PC-9 (cell line): ENCODE results near the gene HCFC2. TPM values are rescaled to one million over a fixed set of nuclear protein-coding genes. Genes with fewer than 3 reads are reported as not detected.

Source experiments
- BruUV-seq: library from RNA; stranded (reverse); fragments of 400-500 nt; replicated peaks from 2 replicates; lab custom pipeline; 2021; lab: Mats Ljungman, UMichigan
- CTCF ChIA-PET: fragments of 300-600 bp; sonication (Branson Sonifier 250); formaldehyde crosslinking; loops from one replicate; lab custom pipeline; 2022; ENCODE audit warnings: antibody characterized with exemption; lab: Charles Lee
- POLR2A ChIA-PET: fragments of 300-600 bp; sonication (Branson Sonifier 250); formaldehyde crosslinking; loops from one replicate; lab custom pipeline; 2022; ENCODE audit warnings: antibody characterized with exemption; ENCODE audit not compliant: unreplicated experiment; lab: Charles Lee
- DNase-seq, 2 experiments: peaks; one replicate each; pipeline versions ENCODE4 v3.0.0 to v3.0.0-alpha.2; 2015 to 2022; ENCODE audit warnings: mixed read lengths in 1 of 2
- H2AFZ ChIP-seq: fragments of 200-600 bp; sonication (generic); 2 replicates; pipeline ENCODE4 v1.8.1; 2017; ENCODE audit warnings: antibody characterized with exemption
- H3F3A ChIP-seq: fragments of 200-600 bp; sonication (generic); 2 replicates; pipeline ENCODE4 v1.8.1; 2017; ENCODE audit warnings: antibody characterized with exemption, mild to moderate bottlenecking, low read depth; ENCODE audit not compliant: insufficient read depth
- H3K27ac ChIP-seq: fragments of 200-600 bp; sonication (generic); 2 replicates; pipeline ENCODE4 v1.6.1; 2016; ENCODE audit warnings: mixed run types
- H3K27me3 ChIP-seq: fragments of 200-600 bp; sonication (generic); 2 replicates; pipeline ENCODE4 v1.6.1; 2016; ENCODE audit warnings: low read depth, mixed run types; ENCODE audit not compliant: insufficient read depth
- H3K36me3 ChIP-seq: fragments of 200-600 bp; sonication (generic); 2 replicates; pipeline ENCODE4 v1.6.1; 2016; ENCODE audit warnings: low read depth, mixed run types
- H3K4me1 ChIP-seq: fragments of 200-600 bp; sonication (generic); replicated peaks from 2 replicates; pipeline ENCODE4 v1.6.1; 2016; ENCODE audit warnings: mixed run types; ENCODE audit not compliant: insufficient read depth
- H3K4me2 ChIP-seq: fragments of 200-600 bp; sonication (generic); 2 replicates; pipeline ENCODE4 v1.6.1; 2017; ENCODE audit warnings: mixed run types
- H3K4me3 ChIP-seq: fragments of 200-600 bp; sonication (generic); 2 replicates; pipeline ENCODE4 v1.6.1; 2016; ENCODE audit warnings: mixed run types
- H3K79me2 ChIP-seq: fragments of 200-600 bp; sonication (generic); 2 replicates; pipeline ENCODE4 v1.6.1; 2017; ENCODE audit warnings: low read depth, mixed run types
- H3K9me2 ChIP-seq: fragments of 200-600 bp; sonication (generic); 2 replicates; pipeline ENCODE4 v1.8.1; 2017; ENCODE audit warnings: mild to moderate bottlenecking; ENCODE audit not compliant: insufficient read depth
- H3K9me3 ChIP-seq: fragments of 200-600 bp; sonication (generic); 2 replicates; pipeline ENCODE4 v1.8.1; 2016; ENCODE audit warnings: low read depth; ENCODE audit not compliant: insufficient read depth
- H4K20me1 ChIP-seq: fragments of 200-600 bp; sonication (generic); 2 replicates; pipeline ENCODE4 v1.8.1; 2017; ENCODE audit not compliant: insufficient read depth
- EZH2 ChIP-seq: fragments of 200-600 bp; sonication (generic); IDR thresholded peaks from 2 replicates; pipeline ENCODE4 v1.8.0; 2017; ENCODE audit warnings: antibody characterized with exemption, low read depth
- intact Hi-C: fragments of 100-400 bp; cut with micrococcal nuclease; formaldehyde crosslinking; loops from one replicate; pipeline ENCODE4 v1.10.0; 2022; ENCODE audit not compliant: unreplicated experiment
- total RNA-seq: library from RNA; stranded (reverse); gene quantifications from 2 replicates; pipeline ENCODE4 v1.2.3, GENCODE V29; 2021
- TF ChIP-seq, protein P1 (sequence below): fragments of 200-600 bp; sonication (generic); conservative IDR thresholded peaks from 2 replicates; pipeline ENCODE4 v1.6.1; 2017; ENCODE audit warnings: mixed run types, antibody characterized with exemption, mild to moderate bottlenecking, moderate library complexity

The HCFC2 gene
- total RNA-seq, 1 experiment from 2014 or later = 2.4 TPM

DNA sequence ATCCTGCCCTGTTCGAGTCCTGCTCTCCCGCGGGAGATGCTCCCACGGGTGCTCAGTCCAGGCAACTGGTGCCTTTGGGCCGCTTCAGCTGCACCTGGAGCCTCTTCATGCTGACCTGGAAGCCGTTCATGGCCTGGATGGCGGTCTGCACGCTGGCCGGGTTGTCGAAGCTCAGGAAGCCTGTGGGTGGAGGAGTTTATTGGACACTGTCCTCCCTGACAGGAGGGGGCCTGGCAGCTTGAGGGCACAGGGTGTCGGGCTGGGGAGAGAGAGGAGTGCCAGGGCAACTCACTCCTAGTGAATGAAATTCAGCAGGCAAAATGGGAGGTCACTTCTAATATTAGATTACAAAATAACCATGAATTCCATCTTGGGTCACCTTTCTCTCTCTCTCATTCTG is 83.0 kb downstream of the HCFC2 start:
- POLR2A ChIA-PET = no interaction called here

DNA sequence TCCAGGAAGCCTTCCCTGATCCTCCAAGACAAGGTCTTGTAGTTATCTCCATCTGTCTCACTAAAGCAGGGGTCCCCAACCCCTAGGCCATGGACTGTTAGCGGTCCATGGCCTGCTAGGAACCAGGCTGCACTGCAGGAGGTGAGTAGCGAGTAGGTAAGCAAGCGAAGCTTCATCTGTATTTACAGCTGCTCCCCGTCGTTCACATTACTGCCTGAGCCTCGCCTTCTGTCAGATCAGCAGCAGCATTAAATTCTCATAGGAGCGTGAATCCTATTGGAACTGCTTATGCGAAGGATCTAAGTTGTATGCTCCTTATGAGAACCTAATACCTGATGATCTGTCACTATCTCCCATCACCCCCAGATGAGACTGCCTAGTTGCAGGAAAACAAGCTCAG is 86.1 kb downstream of the HCFC2 start:
- intact Hi-C loops = no loop called here
- Histone ChIP-seq H3K36me3 (no peaks in the 10 kb centered on the region), H3K27me3 (no peaks in the 10 kb centered on the region), H4K20me1 (no peaks in the 10 kb centered on the region), H2AFZ (no peak overlapping the region), H3K4me2 (no peak overlapping the region), H3K9me2 (no peaks in the 10 kb centered on the region), H3K4me3 (no peak overlapping the region), H3K79me2 (no peaks in the 10 kb centered on the region), H3K4me1 (peaks cover 13% of the 10 kb centered on the region), H3K27ac (no peak overlapping the region), H3K9me3 (peaks cover 5% of the 10 kb centered on the region), H3F3A (peaks cover 6% of the 10 kb centered on the region; the same call in 1 of the 2 replicates)
- ChIA-PET CTCF (no interaction called here), POLR2A (no interaction called here)
- no peak for DNase-seq
- TF ChIP-seq EZH2 = no peak
- TF ChIP-seq, protein P1, sequence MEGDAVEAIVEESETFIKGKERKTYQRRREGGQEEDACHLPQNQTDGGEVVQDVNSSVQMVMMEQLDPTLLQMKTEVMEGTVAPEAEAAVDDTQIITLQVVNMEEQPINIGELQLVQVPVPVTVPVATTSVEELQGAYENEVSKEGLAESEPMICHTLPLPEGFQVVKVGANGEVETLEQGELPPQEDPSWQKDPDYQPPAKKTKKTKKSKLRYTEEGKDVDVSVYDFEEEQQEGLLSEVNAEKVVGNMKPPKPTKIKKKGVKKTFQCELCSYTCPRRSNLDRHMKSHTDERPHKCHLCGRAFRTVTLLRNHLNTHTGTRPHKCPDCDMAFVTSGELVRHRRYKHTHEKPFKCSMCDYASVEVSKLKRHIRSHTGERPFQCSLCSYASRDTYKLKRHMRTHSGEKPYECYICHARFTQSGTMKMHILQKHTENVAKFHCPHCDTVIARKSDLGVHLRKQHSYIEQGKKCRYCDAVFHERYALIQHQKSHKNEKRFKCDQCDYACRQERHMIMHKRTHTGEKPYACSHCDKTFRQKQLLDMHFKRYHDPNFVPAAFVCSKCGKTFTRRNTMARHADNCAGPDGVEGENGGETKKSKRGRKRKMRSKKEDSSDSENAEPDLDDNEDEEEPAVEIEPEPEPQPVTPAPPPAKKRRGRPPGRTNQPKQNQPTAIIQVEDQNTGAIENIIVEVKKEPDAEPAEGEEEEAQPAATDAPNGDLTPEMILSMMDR = no peak
- no TSS peak for BruUV-seq

More for the DNA sequence above, 83.0 kb downstream of the HCFC2 start:
- CTCF ChIA-PET = no interaction called here
- Histone ChIP-seq H4K20me1 (no peaks in the 10 kb centered on the region), H3K36me3 (no peaks in the 10 kb centered on the region), H3K4me2 (no peak overlapping the region), H3F3A (no peaks in the 10 kb centered on the region), H3K9me2 (no peaks in the 10 kb centered on the region), H3K4me1 (no peaks in the 10 kb centered on the region), H3K27me3 (no peaks in the 10 kb centered on the region), H2AFZ (no peak overlapping the region), H3K9me3 (peaks cover 7% of the 10 kb centered on the region), H3K79me2 (no peaks in the 10 kb centered on the region), H3K27ac (no peak overlapping the region), H3K4me3 (no peak overlapping the region)
- intact Hi-C loops = no loop called here
- TF ChIP-seq EZH2 = no peak
- TF ChIP-seq, protein P1 = no peak
- no peak for DNase-seq
- BruUV-seq = no TSS peak

DNA sequence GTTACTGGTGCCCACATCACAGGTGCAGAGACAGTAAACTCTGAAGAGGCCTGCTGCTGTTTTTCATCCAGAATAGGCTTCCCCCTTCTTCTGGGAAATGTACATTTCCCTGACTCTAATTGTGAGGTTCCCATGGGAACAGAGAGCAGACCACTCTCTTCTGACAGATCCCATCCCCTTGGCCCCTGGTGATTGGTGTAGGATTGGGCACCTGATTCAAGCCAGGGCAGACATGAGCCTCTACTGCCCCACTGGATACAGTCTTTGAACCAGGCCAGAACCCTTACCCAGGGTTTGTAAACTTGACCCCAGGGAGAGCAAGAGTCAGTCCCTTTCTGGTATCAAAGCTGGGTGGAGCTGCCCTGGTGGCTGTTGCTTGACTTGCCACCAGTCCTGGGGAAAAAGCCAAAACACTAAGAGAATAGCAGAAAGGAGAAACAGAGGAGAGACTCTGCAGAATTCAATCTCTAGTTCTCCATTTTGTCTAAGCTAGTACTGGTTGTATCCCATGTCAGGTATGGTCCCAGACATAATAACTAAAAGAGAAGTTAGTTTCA is 88.4 kb downstream of the HCFC2 start:
- ChIA-PET POLR2A (interaction anchor here (0.6 kb wide), 1 partner anchor 1071 kb away, joined by 7 read pairs; no protein-coding TSS in a partner anchor), CTCF (no interaction called here)
- TF ChIP-seq EZH2 = no peak
- TF ChIP-seq, protein P1 = no peak
- H3K36me3 ChIP-seq = no peaks in the 10 kb centered on the region
- DNase-seq = no peak
- H3K27ac ChIP-seq = no peak overlapping the region
- H3K79me2 ChIP-seq = no peaks in the 10 kb centered on the region
- H3K4me3 ChIP-seq = no peak overlapping the region
- H3K4me1 ChIP-seq = peaks cover 14% of the 10 kb centered on the region
- H3K9me2 ChIP-seq = no peaks in the 10 kb centered on the region
- no peak overlapping the region for H3K4me2 ChIP-seq
- no peaks in the 10 kb centered on the region for H3K27me3 ChIP-seq
- H4K20me1 ChIP-seq = no peaks in the 10 kb centered on the region
- no TSS peak for BruUV-seq
- H3K9me3 ChIP-seq = no peaks in the 10 kb centered on the region
- intact Hi-C loops = no loop called here
- peaks cover 6% of the 10 kb centered on the region; the same call in 1 of the 2 replicates for H3F3A ChIP-seq
- H2AFZ ChIP-seq = no peak overlapping the region
